ENCODE data around the gene PPP1R14B. TPM values are rescaled to one million over a fixed set of nuclear protein-coding genes. Genes with fewer than 3 reads are reported as not detected.

Gene PPP1R14B
- total and polyA plus RNA-seq, 9 donors: 15.1 to 71.3 (median 52.3) TPM

DNA sequence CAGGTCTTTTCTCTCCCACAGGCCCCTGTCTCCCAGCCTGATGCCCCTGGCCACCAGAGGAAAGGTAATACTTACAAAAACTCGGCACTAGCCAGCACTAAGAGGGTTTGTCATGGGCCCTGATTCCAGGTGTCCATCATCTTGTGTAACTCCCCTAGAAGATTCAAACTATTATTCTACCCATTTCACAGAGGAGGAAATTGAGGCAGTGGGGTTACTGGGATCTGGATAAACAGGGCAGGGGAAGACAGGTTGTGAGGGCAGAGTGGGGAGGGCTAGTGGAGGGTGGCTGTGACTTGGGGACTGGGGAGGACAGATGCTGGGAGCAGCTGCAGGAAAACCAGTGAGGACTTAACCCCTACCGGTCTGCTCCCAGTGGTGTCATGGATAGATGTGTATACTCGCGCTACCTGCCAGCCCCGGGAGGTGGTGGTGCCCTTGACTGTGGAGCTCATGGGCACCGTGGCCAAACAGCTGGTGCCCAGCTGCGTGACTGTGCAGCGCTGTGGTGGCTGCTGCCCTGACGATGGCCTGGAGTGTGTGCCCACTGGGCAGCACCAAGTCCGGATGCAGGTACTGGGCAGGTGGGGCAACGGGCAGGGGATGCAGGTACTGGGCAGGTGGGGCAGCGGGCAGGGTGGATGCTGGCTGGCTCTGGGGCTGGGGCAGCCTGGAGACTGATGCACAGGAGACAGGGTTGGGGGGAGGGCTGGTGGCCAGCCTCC is 11.1 kb downstream of the PPP1R14B start:
- no peak for TF ChIP-seq CTCF (IDR thresholded peaks at IDR 0.05)
- TF ChIP-seq EP300 (IDR thresholded peaks at IDR 0.05): no peak
- TF ChIP-seq POLR2A (IDR thresholded peaks at IDR 0.05): no peak
- intact Hi-C loops (cut with DNase I): no loop called here
- H3K9me3 ChIP-seq: no peaks in the 10 kb centered on the region
- no peaks in the 10 kb centered on the region for H3K36me3 ChIP-seq
- H3K4me1 ChIP-seq (ENCODE audit: insufficient read depth): peaks cover 13% of the 10 kb centered on the region
- 74 to 75% (median 74%) methylated on average over 12 of the region's 12 CpGs for WGBS, 3 donors
- peak overlapping the region; percentile 71 for H3K4me3 ChIP-seq
- peak overlapping the region; percentile 87 to 88 for H3K27ac ChIP-seq
- no peaks in the 10 kb centered on the region for H3K27me3 ChIP-seq
- DNase-seq: peak in 3 of 5 donors; percentile 33 to 53 (median 47)

- 3 to 16% (median 10%) methylated on average over 10 to 79 of the region's 80 CpGs for WGBS, 3 donors
- Histone ChIP-seq H3K27ac (peak overlapping the region; percentile 87 to 88), H3K27me3 (no peaks in the 10 kb centered on the region), H3K4me3 (peak overlapping the region; percentile 71), H3K36me3 (no peaks in the 10 kb centered on the region), H3K9me3 (no peaks in the 10 kb centered on the region), H3K4me1 (ENCODE audit: insufficient read depth) (peaks cover 11% of the 10 kb centered on the region)
- intact Hi-C loops (cut with DNase I): no loop called here
- DNase-seq: peak in 3 of 5 donors; percentile 51 to 74 (median 72)
- TF ChIP-seq POLR2A (IDR thresholded peaks at IDR 0.05) (no peak), EP300 (IDR thresholded peaks at IDR 0.05) (no peak), CTCF (IDR thresholded peaks at IDR 0.05) (no peak)
Measured at GRCh38 chr11:64234647-64235379, 11.9 kb downstream of the PPP1R14B start.

GRCh38 chr11:64233913-64234586 is 12.7 kb downstream of the PPP1R14B start, which contains the start of gene VEGFB:
TSS of gene VEGFB (plus strand) at chr11:64234584. CDS start at chr11:64234834, 250 bp downstream.
- intact Hi-C loops (cut with DNase I): no loop called here
- peak; percentile 78 to 83 (median 81) for DNase-seq

More at GRCh38 chr11:64233913-64234586, 12.7 kb downstream of the PPP1R14B start, which contains the start of gene VEGFB:
- no peaks in the 10 kb centered on the region for H3K9me3 ChIP-seq
- TF ChIP-seq CTCF (IDR thresholded peaks at IDR 0.05) (no peak), POLR2A (IDR thresholded peaks at IDR 0.05) (peak; percentile 39)
- peak within 1 kb of the TSS; percentile 71 for H3K4me3 ChIP-seq
- peak within 1 kb of the TSS; percentile 87 to 88 for H3K27ac ChIP-seq
- H3K27me3 ChIP-seq: no peaks in the 10 kb centered on the region
- H3K36me3 ChIP-seq: no peaks in the 10 kb centered on the region
- WGBS, 3 donors: 1 to 18% (median 3%) methylated on average over 5 to 43 of the region's 62 CpGs
- H3K4me1 ChIP-seq (ENCODE audit: insufficient read depth): peaks cover 14% of the 10 kb centered on the region

Measured in ovary (tissue), 9 donors.